SK-N-SH treated with all-trans-retinoic acid at 6 μM for 48 hours (cell line): ENCODE results near the gene ESAM.

ENCODE experiments used
- ARNTL ChIP-seq: fragments of 450-650 bp; formaldehyde crosslinking; IDR thresholded peaks from 2 replicates; pipeline ENCODE4 v1.5.0; 2020; ENCODE audit warnings: low read depth, mild to moderate bottlenecking, moderate library complexity, borderline replicate concordance
- ESRRG ChIP-seq: fragments of 250-450 bp; sonication (Bioruptor Pico); IDR thresholded peaks from 2 replicates; pipeline ENCODE4 v1.6.1; 2021; ENCODE audit warnings: mild to moderate bottlenecking
- ZFP30 ChIP-seq: fragments of 450-650 bp; formaldehyde crosslinking; IDR thresholded peaks from 2 replicates; pipeline ENCODE4 v1.5.0; 2022; ENCODE audit warnings: mild to moderate bottlenecking, moderate library complexity

GRCh38 chr11:124761301-124762104 lies 587 bp downstream of the ESAM start:
- TF ChIP-seq ARNTL (no peak), ZFP30 (CRISPR knock-in tag) (no peak), ESRRG (CRISPR knock-in tag) (no peak)
